Keratinocyte (primary cell): ENCODE data around the gene NLRX1.

ENCODE experiments used
- EZH2 ChIP-seq: IDR thresholded peaks from one replicate; pipeline ENCODE4 v1.6.1; 2012; ENCODE audit warnings: inconsistent platforms, mild to moderate bottlenecking, low read length, moderate library complexity
- TF ChIP-seq, protein P1 (sequence below), 3 experiments: IDR thresholded peaks in 1 of 3; conservative IDR thresholded peaks in 1 of 3; optimal IDR thresholded peaks in 1 of 3; 2 replicates in 2 of 3; 3 replicates in 1 of 3; pipeline versions ENCODE3 to v1.5.1; 2011; ENCODE audit warnings: low read length in 3 of 3, mild to moderate bottlenecking in 3 of 3, moderate library complexity in 2 of 3, control low read depth in 1 of 3, inconsistent platforms in 1 of 3; ENCODE audit not compliant: insufficient read depth in 2 of 3; ENCODE audit errors: extremely low read depth in 1 of 3

DNA sequence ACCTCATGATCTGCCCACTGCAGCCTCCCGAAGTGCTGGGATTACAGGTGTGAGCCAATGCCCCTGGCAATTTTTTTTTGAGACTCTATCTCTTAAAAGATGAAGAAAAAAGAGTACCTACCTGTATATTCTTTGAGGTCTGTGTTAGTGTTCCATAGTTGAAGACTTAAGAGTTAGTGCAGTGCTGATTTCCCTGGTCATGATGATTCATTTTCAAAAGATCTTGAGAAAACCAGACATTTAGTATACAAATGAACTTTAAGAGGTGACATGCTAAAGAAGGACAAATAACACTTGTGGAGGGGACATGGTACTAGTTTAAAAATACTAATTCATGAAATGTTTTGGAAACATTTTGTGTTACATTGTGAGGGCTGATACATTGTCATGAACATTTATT, 55.3 kb downstream of the NLRX1 start:
- TF ChIP-seq, protein P1, sequence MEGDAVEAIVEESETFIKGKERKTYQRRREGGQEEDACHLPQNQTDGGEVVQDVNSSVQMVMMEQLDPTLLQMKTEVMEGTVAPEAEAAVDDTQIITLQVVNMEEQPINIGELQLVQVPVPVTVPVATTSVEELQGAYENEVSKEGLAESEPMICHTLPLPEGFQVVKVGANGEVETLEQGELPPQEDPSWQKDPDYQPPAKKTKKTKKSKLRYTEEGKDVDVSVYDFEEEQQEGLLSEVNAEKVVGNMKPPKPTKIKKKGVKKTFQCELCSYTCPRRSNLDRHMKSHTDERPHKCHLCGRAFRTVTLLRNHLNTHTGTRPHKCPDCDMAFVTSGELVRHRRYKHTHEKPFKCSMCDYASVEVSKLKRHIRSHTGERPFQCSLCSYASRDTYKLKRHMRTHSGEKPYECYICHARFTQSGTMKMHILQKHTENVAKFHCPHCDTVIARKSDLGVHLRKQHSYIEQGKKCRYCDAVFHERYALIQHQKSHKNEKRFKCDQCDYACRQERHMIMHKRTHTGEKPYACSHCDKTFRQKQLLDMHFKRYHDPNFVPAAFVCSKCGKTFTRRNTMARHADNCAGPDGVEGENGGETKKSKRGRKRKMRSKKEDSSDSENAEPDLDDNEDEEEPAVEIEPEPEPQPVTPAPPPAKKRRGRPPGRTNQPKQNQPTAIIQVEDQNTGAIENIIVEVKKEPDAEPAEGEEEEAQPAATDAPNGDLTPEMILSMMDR (optimal IDR thresholded peaks at IDR 0.05 in 1 of 3, IDR thresholded peaks at IDR 0.05 in 1 of 3, conservative IDR thresholded peaks at IDR 0.05 in 1 of 3; ENCODE audit: extremely low read depth in 1 of 3, insufficient read depth in 2 of 3, low read length in 3 of 3) = no peak
- no peak for TF ChIP-seq EZH2
